ENCODE results near the gene GGT6.

DNA sequence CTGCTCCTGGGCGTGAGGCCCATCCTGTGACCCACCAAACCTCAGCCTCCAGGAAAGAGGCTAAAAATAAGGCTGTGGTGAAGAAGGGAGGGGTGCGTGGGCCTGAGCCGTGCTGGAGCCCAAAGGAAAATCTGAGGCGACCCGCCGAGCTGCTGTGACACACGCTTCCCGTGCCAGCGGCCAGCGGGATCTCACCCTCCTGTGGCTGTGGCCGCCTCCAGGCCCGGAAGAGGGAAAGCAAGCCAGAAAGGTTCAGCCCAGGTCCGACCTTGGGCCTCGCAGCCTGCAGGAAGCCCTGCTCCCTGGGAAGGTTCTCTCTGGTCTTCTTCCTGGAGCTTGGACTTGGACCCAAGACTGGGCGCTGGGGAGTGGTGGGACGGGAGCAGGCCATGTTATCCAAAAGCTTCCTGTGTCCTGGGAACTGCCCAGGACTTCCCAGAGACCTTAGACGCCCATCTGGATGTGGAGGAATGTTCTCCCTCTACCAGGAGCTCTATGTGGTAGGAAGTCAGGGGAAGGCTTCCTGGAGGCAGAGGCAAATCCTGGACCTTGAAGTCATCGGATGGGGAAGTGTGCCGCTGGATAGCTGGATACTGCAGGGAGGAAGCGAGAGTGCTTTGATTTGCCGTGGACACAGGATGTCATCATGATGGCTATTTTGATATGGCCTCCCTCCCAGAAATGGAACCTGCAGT is 50.3 kb downstream of the GGT6 start:
- no peak for TF ChIP-seq EP300 (IDR thresholded peaks at IDR 0.05; ENCODE audit: low read depth)
- TF ChIP-seq, protein P1, sequence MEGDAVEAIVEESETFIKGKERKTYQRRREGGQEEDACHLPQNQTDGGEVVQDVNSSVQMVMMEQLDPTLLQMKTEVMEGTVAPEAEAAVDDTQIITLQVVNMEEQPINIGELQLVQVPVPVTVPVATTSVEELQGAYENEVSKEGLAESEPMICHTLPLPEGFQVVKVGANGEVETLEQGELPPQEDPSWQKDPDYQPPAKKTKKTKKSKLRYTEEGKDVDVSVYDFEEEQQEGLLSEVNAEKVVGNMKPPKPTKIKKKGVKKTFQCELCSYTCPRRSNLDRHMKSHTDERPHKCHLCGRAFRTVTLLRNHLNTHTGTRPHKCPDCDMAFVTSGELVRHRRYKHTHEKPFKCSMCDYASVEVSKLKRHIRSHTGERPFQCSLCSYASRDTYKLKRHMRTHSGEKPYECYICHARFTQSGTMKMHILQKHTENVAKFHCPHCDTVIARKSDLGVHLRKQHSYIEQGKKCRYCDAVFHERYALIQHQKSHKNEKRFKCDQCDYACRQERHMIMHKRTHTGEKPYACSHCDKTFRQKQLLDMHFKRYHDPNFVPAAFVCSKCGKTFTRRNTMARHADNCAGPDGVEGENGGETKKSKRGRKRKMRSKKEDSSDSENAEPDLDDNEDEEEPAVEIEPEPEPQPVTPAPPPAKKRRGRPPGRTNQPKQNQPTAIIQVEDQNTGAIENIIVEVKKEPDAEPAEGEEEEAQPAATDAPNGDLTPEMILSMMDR (IDR thresholded peaks at IDR 0.05): no peak
